ENCODE results near the gene GMIP. TPM values are rescaled to one million over a fixed set of nuclear protein-coding genes. Genes with fewer than 3 reads are reported as not detected.
"Not testable (repeated sequence)": the region's sequence is repeated elsewhere in the genome, so short reads cannot be mapped to it uniquely, and the experiment has no call there.

Gene GMIP
- total RNA-seq, 3 donors from 2014 or later: 18.1 to 35.5 (median 33.1) TPM

GRCh38 chr19:19668230-19669012 is 25.0 kb upstream of the GMIP start, which contains the start of gene ZNF101:
TSS of gene ZNF101 (plus strand) at chr19:19668839. CDS start at chr19:19668964, 125 bp downstream.
- ATAC-seq: peak; percentile 81

GRCh38 chr19:19665420-19665948 is 22.0 kb upstream of the GMIP start:
- ATAC-seq; H3K36me3 ChIP-seq (ENCODE audit: low read depth); H3K9me3 ChIP-seq; H3K4me3 ChIP-seq; intact Hi-C loops (cut with DNase I, micrococcal nuclease): not testable (repeated sequence)
- DNase-seq: peak in 1 of 3 donors; percentile 17
- peaks cover 15% of the 10 kb centered on the region for H3K4me1 ChIP-seq (ENCODE audit: low read depth)

More at GRCh38 chr19:19668230-19669012, 25.0 kb upstream of the GMIP start, which contains the start of gene ZNF101:
- peak; percentile 94 to 97 (median 95) for DNase-seq
- TF ChIP-seq CTCF (IDR thresholded peaks at IDR 0.05): no peak
- H3K4me3 ChIP-seq: peak within 1 kb of the TSS; percentile 86
- H3K9me3 ChIP-seq: no peaks in the 10 kb centered on the region
- intact Hi-C loops (cut with DNase I, micrococcal nuclease): no loop called here
- H3K4me1 ChIP-seq (ENCODE audit: low read depth): peaks cover 6% of the 10 kb centered on the region
- H3K36me3 ChIP-seq (ENCODE audit: low read depth): no peaks in the 10 kb centered on the region

- peak; percentile 94 to 99 (median 96) for DNase-seq
- intact Hi-C loops (cut with DNase I, micrococcal nuclease): no loop called here
- peaks cover 9% of the 10 kb centered on the region for H3K4me1 ChIP-seq (ENCODE audit: low read depth)
- TF ChIP-seq CTCF (IDR thresholded peaks at IDR 0.05): peak; percentile 13
- H3K4me3 ChIP-seq: peak within 1 kb of the TSS; percentile 94
- H3K9me3 ChIP-seq: no peaks in the 10 kb centered on the region
- peak; percentile 90 for ATAC-seq
- H3K36me3 ChIP-seq (ENCODE audit: low read depth): peaks cover 3% of the 10 kb centered on the region
Observed at GRCh38 chr19:19663256-19664120, 20.0 kb upstream of the GMIP start, which contains the start of gene ATP13A1. TSS of gene ATP13A1 (minus strand) at chr19:19663676. CDS start at chr19:19663666, 10 bp downstream.

GRCh38 chr19:19662871-19663255 is 19.4 kb upstream of the GMIP start:
- no peaks in the 10 kb centered on the region for H3K9me3 ChIP-seq
- no peak for TF ChIP-seq CTCF (IDR thresholded peaks at IDR 0.05)
- intact Hi-C loops (cut with DNase I, micrococcal nuclease): no loop called here
- H3K36me3 ChIP-seq (ENCODE audit: low read depth): peaks cover 8% of the 10 kb centered on the region
- no peak for ATAC-seq
- peaks cover 9% of the 10 kb centered on the region for H3K4me1 ChIP-seq (ENCODE audit: low read depth)
- DNase-seq: no peak
- H3K4me3 ChIP-seq: peak overlapping the region; percentile 94

- H3K4me1 ChIP-seq (ENCODE audit: low read depth): peaks cover 9% of the 10 kb centered on the region
- peak in 1 of 3 donors; percentile 22 for DNase-seq
- TF ChIP-seq CTCF (IDR thresholded peaks at IDR 0.05): no peak
- H3K36me3 ChIP-seq (ENCODE audit: low read depth): peaks cover 8% of the 10 kb centered on the region
- no peaks in the 10 kb centered on the region for H3K9me3 ChIP-seq
- no peak overlapping the region for H3K4me3 ChIP-seq
- no peak for ATAC-seq
- intact Hi-C loops (cut with DNase I, micrococcal nuclease): no loop called here
Observed at GRCh38 chr19:19662344-19662743, 18.9 kb upstream of the GMIP start.

Data from mucosa of descending colon (tissue), 3 donors.